HG03159 (cell line): ENCODE results near the gene QARS1.

ENCODE experiments used
- ATAC-seq: cut with Tn5 transposase; IDR thresholded peaks from one replicate; pipeline ENCODE4 v1.9.1; 2021; ENCODE audit warnings: mild to moderate bottlenecking, moderate library complexity; ENCODE audit not compliant: unreplicated experiment

The QARS1 gene

DNA sequence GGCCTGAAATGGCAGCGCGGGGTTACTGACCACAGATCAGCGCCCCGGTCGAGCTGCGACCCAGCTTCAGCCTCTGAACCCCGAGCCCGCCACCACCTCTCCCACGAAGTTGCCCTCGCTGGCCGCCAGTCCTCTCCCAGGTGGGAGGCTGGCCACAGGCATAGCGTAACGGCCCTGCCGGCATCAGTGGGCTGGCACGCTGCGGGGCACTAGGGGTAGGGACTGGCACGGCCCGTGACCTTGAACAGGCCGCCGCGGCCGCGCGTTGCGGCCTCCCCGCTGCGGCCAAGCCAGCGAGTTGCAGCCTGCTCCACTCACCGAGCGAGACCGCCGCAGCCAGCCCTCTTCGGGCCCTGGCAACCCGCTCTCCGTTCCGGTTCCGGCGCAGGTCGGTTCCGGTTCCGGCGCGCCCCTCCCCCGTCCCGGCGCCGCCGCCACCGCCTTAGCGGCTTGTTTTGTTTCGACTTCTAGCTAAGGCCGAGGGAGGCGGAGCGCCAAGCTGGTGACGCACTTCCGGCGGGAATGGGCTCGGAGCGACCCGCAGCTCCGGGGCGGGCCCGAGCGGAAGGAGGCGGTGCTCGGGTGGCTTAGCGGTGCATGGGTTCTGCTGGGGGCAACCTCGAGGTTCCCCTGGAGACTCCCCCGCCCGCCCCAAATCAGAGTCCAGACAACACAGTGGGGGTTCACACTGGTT is 16.0 kb upstream of the QARS1 start, which contains the start of gene USP19:
USP19 (minus strand) TSS at position 386 of the 694 bp plus-strand sequence. CDS start 1,678 bp downstream, outside the sequence.
- ATAC-seq, result peak; percentile 77

DNA sequence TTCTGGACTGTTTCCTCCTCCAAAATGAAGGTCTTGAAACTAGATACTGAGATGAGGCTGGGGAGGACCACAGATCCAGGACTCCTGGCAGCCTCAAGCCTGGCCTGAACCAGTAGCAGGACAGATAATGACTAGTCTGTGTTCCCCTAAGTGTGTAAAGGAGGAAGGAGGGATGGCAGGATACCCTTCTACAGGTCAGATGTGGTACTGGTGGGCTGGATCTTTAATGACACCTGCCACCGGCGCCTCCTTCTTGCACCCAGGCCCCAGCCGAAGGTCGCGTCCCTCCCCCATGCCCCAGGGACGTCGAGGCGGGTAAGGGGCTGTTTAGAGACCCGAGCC is 15.5 kb upstream of the QARS1 start:
- ATAC-seq, result peak; percentile 23

DNA sequence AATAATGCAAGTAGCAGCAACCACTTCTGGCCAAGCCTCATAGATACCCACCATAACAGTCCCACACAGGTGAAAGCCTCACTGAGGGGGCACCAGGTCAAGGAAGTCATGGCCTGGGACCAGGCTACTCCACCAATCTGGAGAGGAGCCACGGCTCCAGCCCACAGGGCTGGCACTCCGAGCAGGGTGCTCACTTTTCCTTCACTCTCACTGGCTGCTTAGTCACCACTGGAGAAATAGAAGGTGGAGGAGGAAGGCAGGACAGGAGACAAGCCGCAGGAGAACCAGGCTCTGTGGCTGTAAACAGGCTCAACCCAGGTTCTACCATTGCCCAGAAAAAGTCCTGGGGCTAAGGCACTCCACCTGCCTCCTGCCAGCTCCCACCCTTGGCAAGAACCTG is 14.9 kb upstream of the QARS1 start:
- no peak for ATAC-seq

DNA sequence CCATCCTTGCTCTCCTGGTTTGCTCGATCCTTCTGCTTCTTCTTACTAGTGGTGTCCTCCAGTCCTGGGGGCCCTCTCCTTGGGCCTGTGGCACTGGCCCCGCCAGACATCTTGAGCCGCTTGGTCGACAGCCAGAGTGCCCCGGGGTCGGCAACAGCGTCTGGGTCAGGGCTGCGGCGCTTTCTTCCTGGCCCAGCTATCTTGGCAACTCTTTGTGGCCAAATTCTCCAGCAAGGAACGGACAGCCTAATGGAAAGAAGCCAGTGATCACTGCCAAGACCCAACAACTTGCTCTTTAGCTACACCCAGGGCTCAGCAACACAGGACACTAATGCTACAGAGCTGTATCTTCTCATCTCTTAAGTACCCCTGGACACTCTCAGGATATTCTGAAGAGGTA is 14.5 kb upstream of the QARS1 start:
- no peak for ATAC-seq

DNA sequence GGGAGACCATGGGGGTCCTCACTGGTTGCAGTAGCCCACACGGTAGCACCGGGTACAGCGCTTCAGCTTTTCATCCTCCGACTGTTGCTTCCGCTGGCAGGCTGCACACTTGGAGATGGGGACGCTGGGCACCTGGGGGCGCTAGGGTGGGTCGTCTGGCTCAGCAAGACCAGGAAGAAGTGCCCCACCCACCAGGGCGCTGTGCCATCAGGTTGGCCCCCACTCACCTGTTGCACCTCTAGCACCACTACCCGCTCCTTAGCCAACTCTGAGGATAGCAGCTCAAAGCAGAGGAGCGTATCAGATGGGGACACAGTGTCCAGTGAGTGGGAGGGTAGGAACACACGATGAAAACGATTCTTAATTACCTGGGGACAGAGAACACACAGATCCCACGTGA is 7.7 kb upstream of the QARS1 start:
- no peak for ATAC-seq

DNA sequence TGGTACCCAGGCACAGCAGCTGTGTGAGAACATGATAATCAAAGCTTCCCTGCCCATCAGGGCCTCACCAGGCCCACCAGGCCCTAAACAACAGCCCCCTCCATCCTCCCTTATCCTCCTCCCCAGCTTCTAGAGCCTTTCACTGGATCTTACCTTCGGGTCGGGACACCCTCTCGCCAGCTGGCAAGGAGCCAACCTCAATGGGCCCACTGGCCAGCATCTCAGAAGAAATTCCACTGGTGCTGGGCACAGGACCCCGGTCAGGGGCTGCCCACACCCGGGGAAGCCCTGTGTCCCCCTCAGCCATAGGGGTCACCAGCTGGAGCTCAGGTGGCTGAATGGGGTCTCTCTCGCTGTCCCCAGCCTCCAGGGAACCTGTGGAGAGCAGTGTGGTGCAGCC is 6.8 kb upstream of the QARS1 start:
- no peak for ATAC-seq

DNA sequence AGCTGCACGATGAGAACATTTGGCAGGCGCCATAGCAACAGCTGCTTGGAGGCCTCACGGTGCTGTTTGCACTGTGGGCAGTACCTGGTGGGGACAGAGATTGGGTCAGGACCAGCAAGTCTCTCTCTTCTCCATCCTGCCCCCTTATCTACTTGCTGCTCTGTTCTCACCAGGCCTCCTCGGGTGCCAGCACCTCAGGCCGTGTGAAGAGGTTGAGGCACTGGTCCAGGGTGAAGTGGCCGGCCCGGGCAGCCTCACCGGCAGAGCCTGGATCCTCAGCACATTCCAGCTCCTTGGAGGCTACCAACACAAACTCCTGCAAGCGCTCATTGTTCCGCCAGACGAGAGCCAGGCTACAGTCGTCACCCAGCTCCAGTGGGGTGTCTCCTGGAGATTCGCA is 6.2 kb upstream of the QARS1 start:
- ATAC-seq, result no peak

DNA sequence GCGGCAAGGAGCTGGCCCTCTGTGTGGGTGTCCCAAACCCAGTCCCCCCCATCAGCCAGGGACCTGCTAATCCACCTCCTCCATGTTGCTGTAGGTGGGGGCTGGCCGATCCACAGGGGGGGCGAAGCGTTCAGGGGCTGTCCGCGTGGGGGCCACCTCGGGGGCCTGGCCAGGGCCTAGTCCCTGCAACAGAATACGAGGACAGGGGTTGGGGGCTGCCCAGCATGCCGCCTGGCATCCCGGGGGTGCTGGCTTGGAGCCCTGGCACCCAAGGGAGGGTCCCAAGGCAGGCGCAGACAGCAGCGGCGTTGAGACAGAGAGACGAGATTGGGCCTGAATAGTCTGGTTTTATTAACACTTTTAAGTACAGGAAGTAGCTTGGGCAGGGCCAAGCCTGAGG is 3.8 kb upstream of the QARS1 start:
- no peak for ATAC-seq

DNA sequence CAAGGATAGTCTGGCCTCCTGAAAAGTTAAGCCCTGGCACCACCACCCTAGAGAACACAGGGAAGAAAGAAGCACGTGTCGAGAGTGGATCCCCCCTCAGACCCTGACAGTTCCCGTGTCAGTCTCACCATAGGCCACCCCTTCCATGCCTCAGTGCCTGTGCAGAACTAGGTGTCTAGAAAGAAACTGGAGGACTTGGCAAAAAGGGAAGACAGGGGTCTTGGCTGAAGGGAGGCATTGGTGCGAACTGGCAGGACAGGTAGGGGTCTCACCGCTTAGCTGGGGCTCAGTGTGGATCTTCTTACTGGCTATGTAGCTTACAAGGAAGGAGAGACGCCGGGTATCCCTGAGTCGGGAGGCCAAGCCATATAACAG is 518 bp downstream of the QARS1 start:
- ATAC-seq, result no peak

DNA sequence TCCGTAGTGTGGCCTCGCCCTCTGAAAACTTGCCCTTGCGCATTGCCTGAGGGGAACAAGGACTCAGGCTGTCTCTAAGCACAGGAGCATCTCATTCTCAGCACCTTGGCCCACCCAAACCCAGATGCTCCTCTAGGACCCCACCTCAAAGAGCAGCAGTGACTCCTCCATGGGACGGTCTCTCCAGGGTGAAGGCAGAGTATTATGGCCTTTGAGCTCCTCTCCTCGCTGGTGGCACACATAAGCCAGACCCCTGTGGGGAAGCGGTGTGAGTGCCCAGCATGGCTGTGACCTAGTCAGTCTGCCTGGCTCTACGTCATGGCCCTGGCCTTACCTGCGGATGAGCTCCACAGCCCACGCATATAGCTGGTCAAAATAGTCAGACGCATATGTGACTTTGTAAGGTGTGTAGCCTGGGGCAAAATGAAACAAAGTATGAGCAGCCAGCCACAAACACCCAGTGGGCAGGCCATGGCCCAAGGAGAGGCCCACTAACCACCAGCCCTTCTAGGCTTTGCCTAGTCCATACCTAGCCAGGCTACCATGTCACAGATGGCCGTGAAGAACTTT is 4.4 kb downstream of the QARS1 start:
- no peak for ATAC-seq

DNA sequence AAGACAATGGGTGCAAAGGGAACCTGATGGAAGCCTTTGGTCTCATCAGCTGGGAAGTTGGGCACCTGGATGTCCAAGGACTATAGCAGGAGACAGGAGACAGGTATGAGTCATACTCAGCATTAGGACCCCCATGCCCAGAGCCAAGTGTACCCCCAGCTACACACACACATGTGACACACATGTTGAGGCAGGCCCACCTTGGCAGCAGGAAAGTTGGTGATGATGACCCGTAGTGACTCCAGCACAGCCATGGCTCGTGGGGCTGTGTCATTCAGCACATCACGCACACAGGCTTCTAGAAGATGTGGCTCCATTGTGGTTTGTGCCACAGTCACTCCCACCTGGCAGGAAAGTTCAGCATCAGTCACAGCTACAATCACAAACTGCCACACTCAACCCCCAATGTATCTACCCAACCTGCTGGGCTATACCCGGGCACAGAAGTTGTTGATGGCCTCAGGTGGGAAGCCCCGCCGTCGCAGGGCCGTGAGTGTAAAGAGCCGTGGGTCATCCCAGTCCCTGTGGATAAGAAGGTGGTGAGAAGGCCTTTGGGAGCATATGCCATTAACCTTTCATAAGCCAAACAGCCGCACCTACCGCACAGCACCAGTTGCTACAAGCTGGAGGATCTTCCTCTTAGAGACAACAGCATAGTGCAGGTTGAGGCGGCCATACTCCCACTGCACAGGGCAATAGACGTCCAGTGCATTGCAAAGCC is 5.5 kb downstream of the QARS1 start:
- no peak for ATAC-seq

DNA sequence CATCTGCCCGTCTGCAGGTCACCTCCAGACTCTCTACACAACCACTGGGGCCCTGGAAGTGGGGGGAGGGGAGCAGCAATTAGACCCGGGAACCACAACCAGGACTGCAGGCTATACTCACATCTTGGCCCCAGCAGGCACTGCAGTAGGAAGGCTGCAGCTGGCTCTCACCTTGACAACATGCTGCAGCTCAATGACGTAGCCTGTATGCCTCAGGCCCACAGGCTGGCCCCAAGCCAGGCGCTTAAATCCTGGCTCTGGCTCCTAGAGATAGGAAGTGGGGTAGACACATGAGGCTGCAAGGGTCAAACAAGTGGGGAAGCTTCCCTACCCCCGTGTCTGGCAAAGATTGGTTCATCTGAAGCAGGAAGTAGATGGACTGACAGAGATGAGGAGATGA is 6.1 kb downstream of the QARS1 start:
- no peak for ATAC-seq

DNA sequence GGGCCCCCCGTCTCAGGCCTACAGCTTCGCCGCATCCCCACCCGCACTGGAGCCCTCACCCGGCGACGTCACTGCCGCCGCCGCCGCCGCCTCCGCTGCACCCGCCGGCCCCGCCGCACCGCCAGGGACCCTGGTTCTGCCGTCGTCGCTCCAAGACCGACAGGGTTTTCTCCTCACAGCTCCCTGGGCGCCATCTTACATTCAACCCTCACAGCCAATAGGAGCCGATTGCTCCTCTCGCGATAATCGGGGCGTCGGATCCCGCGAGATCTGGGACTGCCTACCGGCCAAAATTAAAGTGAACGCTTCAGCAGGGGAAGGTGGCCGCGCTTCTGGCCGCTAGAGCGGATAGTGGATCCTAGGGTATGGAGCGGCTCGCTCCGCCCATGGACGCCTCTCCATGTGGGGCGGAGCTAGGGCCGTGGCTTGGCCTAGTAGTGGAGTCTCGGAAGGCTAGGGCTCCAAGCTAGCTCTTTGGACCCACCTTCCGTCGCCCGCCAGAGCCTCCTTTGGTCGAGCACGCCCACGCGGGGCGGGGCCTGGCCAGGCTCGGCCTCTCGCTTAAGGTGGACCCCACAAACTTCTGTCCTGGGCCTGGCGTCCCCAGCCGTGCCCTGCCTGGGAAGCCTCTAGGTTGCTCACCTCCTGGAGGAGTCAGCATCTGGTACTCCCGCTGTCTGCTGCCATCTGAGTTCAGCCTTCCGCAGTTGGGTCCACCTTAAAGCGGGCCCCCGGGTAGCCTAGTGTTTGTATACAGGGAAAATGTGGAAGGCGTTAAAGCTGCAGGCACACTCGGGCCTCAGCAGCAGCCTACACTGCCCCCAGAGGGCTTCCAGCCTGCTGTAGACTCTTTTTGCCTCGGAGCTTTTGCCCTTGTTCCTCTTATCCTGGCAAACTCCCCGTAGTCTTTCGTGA is 10.4 kb downstream of the QARS1 start, which contains the start of gene QRICH1:
QRICH1 (minus strand) TSS at position 219 of the 915 bp plus-strand sequence. CDS start 17,054 bp downstream, outside the sequence.
- peak; percentile 75 for ATAC-seq

DNA sequence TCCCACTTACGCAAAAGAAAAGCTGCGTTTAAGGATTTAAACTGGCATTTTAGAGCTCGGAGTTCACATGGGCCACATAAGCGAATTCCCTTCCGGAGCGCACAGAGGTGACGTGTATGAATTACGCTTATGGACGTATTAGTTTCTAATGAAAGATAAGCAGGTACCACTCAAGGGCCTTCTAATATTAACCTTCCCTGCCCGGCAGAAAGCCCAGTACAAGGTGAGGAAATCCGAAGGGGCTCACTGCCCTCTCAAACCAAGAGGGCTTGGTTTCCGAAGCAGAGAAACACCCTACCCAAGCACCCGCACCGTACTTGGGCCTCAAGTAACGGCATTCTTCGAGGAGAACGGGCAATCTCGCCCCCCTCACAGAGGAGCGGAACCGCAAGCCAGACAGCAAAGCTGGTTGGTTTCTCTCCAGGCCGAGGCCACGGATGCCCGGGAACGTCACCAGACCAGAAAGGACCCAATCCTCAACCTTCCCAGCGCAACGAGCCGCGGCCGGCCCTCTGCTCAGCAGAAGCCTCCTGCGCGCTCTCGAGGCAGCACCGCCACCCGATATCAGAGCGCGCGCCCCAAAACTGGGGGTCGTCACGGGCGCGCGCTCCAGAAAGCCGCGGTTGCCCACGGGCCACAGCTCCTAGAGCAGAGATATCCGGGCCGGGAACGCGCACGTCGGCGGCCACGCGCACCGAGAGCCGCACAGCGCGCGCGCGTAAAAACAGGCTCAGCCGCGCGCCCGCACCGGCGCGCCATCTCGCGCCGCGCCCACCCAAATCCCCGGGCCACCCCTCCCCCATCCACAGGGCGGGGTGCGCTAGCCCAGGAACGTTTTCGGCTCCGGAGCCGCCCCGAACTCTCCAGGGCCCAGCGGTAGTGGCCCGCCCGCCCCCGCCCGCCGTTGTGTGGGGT is 11.4 kb downstream of the QARS1 start:
- ATAC-seq, result peak; percentile 35

DNA sequence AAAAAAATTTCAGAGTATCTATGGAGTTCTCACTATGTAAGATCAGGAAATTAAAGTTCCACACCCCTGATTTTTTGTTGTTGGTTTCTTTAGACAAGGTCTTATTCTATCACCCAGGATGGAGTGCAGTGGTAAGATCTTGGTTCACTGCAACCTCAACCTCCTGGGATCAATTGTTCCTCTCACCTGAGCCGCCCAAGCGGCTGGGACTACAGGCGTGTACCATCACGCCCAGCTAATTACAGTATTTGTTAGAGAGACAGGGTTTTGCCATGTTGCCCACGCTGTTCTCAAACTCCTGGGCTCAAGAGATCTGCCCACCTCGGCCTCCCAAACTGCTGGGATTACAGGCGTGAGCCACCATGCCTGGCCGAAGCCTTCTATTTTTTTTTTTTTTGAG is 23.1 kb downstream of the QARS1 start:
- no peak for ATAC-seq

DNA sequence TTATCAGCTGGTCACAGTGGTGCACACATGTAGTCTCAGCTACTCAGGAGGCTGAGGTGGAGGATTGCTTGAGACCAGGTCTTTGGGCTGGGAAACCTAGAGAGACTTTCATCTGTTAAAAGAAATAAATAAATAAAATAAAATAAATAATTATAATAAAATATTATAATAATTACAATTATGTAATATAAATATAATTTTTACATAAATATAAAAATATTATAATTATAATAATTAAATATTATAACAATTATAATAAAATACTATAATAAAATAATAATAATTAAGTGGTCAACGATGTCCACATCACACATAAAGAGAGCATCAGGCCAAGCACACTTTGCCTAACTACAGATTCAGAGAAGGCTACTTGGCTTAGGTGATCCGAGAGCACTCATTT is 25.3 kb downstream of the QARS1 start:
- ATAC-seq, result no peak

DNA sequence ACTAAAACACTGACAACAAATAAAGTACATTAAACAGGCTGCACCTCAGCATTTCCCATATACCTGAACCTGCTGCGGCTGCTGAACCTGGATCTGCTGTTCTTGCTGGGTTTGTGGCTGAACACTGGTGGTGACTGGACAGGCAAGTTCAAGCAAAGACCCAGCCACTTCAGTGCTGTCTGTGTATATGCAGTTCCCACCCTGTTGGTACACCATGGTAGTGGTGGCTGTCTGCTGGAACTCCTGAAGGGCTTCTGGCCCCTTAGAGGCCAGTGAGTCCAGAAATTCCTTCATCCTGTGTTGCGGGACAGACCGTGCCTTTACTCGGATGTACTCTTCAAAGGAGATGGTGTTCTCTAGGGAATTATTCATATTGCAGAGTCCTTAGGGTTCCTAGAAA is 27.9 kb downstream of the QARS1 start:
- ATAC-seq, result no peak

DNA sequence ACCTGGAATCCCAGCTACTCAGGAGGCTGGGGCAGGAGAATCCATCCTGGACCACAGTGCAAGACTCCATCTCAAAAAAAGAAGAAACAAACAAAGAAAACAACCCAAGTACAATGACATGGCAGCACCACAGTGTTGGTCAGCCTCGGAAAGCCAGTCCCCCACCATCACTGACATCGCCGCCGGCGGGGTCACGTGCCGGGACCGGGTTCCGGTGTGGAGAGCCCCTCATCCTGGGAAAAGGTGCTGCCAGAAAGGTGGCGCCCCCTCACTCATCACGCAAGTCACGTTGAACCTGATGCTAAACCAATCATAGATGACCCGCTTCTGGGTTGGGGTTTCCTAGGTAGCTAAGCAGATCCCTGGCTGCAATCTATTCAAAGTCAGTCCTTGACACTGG is 28.4 kb downstream of the QARS1 start:
- no peak for ATAC-seq

DNA sequence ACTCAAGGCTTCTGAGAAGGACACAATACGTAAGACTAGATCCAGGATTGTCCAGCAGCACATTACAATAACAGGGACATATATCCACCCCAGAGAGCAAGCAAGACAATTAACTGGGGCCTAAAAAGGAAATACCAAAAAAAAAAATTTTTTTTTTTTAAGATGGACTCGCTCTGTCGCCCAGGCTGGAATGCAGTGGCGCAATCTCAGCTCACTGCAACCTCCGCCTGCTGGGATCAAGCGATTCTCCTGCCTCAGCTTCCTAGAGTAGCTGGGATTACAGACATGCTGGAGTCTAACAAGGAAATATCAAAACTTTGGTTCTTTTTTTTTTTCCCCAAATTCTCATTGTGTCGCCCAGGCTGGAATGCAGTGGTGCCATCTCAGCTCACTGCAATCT is 46.5 kb downstream of the QARS1 start:
- no peak for ATAC-seq

DNA sequence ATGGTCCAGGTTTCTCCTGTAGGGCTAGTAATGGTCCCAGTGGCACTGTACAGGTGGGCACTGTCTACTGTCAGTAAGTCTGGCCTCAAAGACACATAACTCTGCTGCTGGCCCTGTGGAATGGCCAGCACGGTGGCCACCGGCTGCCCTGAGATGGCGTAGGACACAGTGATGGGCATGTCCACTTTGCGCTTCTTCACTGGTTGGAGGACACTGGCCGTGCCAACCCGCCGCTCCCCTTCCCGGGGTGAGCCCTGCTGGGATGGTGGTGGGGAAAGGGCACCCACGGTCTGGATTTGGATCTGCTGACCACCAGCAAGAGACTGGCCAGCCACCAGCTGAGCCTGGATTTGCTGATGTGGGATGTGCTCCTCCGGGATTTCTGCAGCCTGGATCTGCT is 47.3 kb downstream of the QARS1 start:
- no peak for ATAC-seq
